ENCODE measurements around the gene MEAF6.
"Not testable (repeated sequence)": the region's sequence is repeated elsewhere in the genome, so short reads cannot be mapped to it uniquely, and the experiment has no call there.

The MEAF6 gene

DNA sequence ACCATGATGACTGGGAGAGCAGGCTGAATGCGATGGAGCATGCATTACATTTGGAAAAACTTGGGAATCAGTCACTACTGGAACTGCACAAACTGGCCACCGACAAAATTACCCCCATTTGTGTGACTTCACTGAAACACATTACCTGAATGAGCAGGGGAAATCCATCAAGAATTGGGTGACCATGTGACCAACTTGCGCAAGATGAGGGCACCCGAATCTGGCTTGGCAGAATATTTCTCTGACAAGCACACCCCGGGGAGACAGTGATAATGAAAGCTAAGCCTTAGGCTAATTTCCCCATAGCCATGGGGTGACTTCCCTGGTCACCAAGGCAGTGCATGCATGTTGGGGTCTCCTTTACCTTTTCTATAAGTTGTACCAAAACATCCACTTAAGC is 30.5 kb upstream of the MEAF6 start:
- TF ChIP-seq, protein P1, sequence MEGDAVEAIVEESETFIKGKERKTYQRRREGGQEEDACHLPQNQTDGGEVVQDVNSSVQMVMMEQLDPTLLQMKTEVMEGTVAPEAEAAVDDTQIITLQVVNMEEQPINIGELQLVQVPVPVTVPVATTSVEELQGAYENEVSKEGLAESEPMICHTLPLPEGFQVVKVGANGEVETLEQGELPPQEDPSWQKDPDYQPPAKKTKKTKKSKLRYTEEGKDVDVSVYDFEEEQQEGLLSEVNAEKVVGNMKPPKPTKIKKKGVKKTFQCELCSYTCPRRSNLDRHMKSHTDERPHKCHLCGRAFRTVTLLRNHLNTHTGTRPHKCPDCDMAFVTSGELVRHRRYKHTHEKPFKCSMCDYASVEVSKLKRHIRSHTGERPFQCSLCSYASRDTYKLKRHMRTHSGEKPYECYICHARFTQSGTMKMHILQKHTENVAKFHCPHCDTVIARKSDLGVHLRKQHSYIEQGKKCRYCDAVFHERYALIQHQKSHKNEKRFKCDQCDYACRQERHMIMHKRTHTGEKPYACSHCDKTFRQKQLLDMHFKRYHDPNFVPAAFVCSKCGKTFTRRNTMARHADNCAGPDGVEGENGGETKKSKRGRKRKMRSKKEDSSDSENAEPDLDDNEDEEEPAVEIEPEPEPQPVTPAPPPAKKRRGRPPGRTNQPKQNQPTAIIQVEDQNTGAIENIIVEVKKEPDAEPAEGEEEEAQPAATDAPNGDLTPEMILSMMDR (IDR thresholded peaks at IDR 0.05; ENCODE audit: insufficient read depth, low read depth, low read length, missing control alignments), result no peak
- H3K4me3 ChIP-seq (ENCODE audit: low read depth, low read length), result no peak overlapping the region
- DNase-seq (ENCODE audit: low read depth), result no peak

GRCh38 chr1:37544530-37544929 is 30.0 kb upstream of the MEAF6 start:
- DNase-seq (ENCODE audit: low read depth), result no peak
- TF ChIP-seq, protein P1 (IDR thresholded peaks at IDR 0.05; ENCODE audit: insufficient read depth, low read depth, low read length, missing control alignments), result no peak

DNA sequence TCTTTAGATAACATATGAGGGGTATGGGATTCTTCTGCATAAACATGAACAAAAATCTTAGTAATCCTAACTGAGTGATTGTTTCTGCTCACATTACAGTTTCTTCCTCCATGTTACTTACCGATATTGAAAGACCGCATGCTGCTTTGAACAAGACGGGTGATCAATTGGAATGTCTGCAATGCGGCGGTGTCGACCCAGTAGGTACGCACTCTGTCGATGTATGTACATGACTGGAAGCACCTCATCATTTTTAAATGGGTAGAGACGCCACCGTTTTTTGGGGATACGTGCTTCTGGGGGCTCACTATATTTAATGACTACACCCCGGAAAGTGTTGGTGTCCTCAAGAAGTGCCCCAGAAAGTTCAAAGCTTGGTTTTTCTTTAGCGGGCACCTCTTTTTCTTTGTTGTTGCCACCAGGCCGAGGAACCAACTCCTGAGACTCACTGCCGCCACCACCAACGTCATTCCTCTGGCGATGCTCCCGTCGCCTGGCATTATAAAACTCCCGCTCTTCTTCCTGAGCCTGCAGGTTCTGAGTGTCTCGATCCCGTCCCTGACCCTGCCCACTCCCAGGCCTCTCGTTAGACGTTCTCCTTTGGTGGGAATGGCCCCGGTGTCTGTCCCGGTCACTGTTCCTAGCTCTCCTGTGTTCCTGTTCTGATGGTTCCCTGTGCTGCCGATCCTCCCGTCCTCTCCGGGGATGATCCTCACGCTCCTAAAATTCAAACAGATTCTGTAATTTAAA is 25.6 kb upstream of the MEAF6 start:
- H3K4me3 ChIP-seq (ENCODE audit: low read depth, low read length), result no peak overlapping the region
- TF ChIP-seq, protein P1 (IDR thresholded peaks at IDR 0.05; ENCODE audit: insufficient read depth, low read depth, low read length, missing control alignments), result no peak
- DNase-seq (ENCODE audit: low read depth), result no peak

More at GRCh38 chr1:37544530-37544929, 30.0 kb upstream of the MEAF6 start:
- no peak overlapping the region for H3K4me3 ChIP-seq (ENCODE audit: low read depth, low read length)

- DNase-seq (ENCODE audit: low read depth); H3K4me3 ChIP-seq (ENCODE audit: low read depth, low read length): not testable (repeated sequence)
Measured at GRCh38 chr1:37539154-37539553, 24.6 kb upstream of the MEAF6 start.

DNA sequence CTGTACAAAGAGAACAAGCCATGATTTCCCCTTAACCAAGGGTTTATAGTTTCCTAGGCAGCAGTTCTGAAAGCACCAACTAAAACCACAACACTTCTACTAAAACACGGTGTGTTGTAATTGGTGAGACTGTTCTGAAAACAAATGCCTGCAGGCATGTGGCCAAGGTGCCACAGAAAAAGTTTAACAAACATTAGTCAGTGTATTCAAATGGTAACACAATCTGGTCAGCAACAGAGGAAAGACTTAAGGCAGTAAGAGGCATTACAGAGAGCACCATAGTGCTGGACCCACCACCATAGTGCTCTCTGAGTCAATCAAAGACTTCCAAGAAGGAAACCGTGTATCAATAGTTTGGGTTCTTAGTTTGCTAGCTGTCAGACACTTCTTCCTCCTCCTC is 22.8 kb upstream of the MEAF6 start:
- TF ChIP-seq, protein P1 (IDR thresholded peaks at IDR 0.05; ENCODE audit: insufficient read depth, low read depth, low read length, missing control alignments), result no peak

DNA sequence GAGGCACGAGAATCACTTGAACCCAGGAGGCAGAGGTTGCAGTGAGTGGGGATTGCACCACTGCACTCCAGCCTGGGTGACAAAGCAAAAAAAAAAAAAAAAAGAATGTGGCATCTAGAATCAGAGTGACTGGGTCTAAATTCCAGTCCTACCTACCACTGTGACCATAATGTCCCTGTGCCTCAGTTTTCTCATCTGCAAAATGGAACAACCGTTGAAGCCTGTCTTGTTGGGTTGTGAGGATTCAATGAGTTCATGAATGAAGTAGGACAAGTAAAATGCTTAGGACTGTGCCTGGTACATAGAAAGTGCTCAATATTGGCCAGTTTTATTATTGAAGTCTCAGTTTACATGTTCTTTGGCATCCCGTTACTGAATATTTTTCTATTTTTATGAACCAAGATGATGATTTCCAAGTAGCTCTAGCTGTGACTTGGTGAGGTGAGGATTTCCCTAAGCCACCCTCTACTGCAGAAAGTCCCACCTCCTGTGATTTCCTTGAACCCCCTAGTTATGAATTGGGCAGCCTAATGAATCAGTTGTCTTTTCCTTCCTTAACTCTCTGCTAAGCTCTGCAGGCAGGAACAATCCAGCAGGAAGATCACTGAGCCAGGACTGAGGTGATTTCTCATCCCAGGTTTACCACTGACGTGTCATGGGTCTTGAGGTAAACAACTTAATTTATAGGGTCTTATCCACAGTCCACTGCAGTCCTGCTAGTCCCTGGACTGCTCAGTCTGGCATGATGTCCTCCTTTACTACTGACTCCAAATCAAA is 18.9 kb upstream of the MEAF6 start:
- DNase-seq (ENCODE audit: low read depth), result no peak
- no peak overlapping the region for H3K4me3 ChIP-seq (ENCODE audit: low read depth, low read length)
- TF ChIP-seq, protein P1 (IDR thresholded peaks at IDR 0.05; ENCODE audit: insufficient read depth, low read depth, low read length, missing control alignments), result no peak

More for the DNA sequence above, 22.8 kb upstream of the MEAF6 start:
- no peak overlapping the region for H3K4me3 ChIP-seq (ENCODE audit: low read depth, low read length)
- no peak for DNase-seq (ENCODE audit: low read depth)

DNA sequence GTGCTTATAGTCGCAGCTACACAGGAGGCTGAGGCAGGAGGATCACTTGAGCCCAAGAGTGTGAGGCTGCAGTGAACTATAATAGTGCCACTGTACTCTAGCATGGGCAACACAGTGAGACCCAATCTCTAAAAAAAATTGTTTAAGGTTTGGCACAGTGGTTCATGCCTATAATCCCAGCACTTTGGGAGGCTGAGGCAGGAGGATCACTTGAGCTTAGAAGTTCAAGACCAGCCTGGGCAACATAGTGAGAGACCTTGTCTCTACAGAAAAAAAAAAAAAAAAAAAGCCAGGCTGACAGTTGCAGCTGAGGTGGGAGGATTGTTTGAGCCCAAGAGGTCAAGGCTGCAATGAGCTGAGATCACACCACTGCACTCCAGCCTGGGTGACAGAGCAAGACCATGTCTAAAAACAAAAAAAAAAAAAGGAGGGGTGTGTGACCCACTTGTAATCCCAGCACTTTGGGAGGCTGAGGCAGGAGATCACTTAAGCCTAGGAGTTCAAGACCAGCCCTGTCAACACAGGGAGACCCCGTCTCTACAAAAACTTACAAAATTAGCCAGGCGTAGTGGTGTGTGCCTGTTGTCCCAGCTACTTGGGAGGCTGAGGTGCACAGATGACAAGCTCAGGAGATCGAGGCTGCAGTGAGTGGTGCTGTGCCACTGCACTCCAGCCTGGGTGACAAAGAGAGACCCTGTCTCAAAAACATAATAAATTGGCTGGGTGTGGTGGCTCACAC is 18.0 kb upstream of the MEAF6 start:
- DNase-seq (ENCODE audit: low read depth); H3K4me3 ChIP-seq (ENCODE audit: low read depth, low read length): not testable (repeated sequence)

DNA sequence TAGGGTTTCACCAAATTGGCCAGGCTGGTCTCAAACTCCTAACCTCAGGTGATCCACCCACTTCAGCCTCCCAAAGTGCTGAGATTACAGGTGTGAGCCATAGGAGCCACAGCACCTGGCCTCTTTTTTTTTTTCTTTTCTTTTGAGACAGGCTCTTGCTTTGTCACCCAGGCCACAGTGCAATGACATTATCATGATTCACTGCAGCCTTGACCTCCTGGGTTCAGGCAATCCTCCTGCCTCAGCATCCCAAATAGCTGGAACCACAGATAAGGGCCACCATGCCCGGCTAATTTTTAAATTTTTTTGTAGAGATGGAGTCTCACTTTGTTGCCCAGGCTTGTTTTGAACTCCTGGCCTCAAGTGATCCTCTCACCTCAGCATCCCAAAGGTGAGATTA is 15.3 kb upstream of the MEAF6 start:
- not testable (repeated sequence) for DNase-seq (ENCODE audit: low read depth); H3K4me3 ChIP-seq (ENCODE audit: low read depth, low read length)

All from GM12865 (cell line).